ENCODE results near the gene DCPS.
"Not testable (repeated sequence)": the region's sequence is repeated elsewhere in the genome, so short reads cannot be mapped to it uniquely, and the experiment has no call there.

The DCPS gene

GRCh38 chr11:126345759-126346585, 42.1 kb downstream of the DCPS start:
- DNase-seq, result no peak

DNA sequence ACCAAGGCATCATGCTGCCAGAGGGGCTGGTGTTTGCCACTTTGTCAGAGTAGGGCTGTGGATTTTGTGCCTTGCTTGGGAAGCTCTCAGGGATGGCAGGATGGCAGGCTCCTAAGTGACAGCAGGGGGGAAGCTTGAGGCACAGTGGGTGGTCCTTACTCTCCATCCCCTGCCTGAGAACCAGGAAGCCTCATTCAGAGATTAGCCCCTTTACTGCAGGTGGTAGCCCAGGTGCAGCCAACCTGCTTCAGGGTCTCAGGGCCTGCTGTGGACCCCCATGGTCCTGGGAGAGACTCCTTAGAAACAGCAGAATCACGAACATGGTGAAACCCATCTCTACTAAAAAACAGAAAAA, 42.7 kb downstream of the DCPS start:
- no peak for DNase-seq

- DNase-seq, result not testable (repeated sequence)
Observed at GRCh38 chr11:126346946-126347345, 43.1 kb downstream of the DCPS start.

DNA sequence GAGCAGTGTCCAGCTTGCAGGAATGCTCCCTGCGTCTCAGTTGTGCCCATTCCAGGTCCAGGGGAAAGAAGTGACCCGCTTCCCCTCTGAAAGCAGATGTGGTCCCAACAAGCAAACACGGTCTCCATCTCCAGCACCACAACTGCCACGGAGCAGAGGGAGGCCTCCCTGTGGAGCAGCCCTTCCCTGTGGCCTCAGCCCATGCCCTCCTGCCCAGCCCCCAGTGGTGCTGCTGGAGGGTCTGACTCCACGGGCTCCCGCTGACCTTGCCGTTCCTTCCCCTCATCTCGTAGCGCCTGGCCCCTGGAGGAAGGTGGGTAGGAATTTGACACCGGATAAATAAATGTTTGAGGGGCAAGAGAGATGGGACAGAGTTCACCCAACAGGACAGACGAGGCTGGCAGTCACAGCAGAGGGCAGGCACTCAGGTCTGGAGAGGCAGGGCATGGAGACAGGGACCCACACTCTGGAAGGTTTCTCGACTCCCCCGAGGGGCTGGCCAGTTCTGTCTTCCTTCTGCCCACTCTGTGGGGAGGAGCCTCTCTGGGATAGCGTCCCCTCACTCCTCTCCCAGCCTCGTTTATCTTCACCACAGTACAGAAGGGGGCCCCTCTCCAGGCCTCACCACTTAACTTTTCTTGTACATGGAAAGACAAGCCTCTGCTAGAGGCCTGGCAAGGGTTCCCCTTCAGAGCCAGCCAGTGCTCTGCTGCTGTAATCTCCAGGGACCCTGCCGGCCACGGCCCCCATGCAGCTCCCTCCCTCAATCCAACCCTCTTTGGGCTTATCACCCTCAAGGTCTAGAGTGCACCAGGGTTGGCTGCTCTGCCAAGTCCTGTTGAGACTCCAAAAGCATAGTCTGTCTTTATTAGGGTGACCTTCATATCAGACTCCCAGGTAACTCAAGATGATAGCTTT, 44.1 kb downstream of the DCPS start:
- DNase-seq, result no peak

GRCh38 chr11:126348806-126349582, 45.1 kb downstream of the DCPS start:
- DNase-seq, result no peak

DNA sequence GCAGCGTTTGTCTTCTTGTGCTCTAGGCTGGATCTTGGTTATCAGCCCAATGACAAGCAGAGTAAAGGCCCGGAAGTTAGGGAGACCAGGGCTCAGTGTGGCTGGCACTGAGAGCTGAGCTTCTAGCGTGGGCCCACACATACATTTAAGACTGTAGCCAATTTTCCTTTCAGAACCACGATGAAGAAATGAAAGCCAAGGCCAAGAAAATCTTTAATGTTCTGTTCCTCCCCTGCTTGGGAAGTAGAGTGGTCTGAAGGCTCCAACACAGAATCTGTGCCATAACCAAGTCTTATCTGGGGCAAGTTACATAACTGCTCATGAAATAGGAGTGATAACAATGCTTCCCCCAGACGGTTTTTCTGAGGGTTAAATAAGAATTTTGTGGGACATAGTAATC, 47.0 kb downstream of the DCPS start:
- no peak for DNase-seq

- DNase-seq, result no peak
Observed at GRCh38 chr11:126352163-126352562, 48.3 kb downstream of the DCPS start.

DNA sequence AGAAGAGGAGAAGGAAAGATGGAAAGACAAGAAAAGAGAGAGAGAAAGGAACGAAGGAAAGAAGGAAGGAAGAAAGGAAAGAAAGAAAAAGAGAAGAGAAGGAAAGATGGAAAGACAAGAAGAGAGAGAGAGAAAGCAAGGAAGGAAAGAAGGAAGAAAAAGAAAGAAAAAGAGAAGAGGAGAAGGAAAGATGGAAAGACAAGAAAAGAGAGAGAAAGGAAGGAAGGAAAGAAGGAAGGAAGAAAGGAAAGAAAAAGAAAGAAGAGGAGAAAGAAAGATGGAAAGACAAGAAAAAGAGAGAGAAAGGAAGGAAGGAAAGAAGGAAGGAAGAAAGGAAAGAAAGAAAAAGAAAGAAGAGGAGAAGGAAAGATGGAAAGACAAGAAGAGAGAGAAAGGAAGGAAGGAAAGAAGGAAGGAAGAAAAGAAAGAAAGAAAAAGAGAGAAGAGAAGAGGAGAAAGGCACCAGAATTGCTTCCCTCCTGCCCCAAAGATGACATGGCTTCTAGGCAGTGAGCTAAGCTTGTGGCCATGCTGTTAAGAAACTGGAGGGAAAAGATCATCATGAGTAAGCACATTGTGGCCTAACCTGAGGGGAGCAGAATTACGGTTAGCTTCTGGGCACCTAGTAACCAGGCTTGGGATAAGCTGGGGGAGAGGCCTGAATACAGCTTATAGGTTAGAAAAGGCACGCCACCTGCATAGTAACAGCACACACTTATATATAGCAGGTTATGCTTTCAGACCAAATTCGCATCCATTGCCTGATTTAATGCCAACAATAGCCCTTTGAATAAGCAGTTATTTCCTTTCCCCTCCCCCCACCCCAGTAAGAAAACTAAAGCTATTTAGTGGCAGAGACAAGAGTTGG, 49.3 kb downstream of the DCPS start:
- no peak for DNase-seq

GRCh38 chr11:126354631-126355323, 50.9 kb downstream of the DCPS start:
- DNase-seq, result no peak

- no peak for DNase-seq
Observed at GRCh38 chr11:126355324-126355925, 51.6 kb downstream of the DCPS start, which contains the start of gene ST3GAL4. Gene ST3GAL4 (plus strand): TSS chr11:126355686. CDS start chr11:126406156, 50,470 bp downstream.

DNA sequence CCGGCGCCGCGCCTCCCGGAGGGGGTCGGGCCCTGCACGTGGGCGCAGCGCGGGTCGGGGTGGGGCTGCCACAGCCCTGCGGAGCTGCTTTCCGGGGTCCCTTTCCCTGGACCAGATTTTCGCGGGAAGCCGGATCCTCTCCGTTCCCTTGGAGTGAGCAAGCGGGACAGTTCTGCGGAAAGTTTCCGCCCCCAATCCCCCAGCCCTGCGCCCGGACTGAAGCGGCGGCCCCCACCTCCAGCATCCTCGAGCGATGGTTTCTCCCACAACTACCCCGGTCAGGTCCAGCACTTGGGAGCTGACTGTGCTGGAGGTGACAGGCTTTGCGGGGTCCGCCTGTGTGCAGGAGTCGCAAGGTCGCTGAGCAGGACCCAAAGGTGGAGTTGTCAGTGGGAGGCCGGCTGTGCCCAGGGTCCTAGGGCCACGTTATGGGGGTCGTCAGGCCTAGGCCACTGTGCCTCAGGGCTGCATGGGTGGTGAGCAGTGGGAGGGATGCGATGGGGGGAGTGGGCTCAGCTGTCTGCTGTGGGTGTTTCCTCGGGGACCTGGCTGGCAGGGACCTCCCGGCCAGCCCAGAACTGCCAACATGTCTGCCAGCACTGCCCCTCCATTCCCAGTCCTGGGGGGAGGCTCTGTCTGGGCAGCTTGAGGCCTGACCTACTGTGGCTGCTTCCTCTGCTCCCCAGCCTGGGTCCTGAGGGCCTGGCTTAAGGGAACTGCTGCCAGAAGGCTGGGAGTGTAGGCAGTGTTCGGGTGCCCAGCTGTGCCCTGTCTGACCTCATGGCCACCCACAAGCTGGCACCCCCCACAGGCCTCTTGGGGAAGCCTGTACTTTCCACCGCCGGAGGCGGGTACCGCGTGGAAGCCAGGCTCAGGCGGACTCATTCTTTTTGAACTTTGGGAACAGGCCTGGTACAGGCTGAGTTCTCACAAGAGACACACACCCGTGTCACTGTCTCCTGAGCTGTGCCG, 52.4 kb downstream of the DCPS start:
- no peak for DNase-seq

DNA sequence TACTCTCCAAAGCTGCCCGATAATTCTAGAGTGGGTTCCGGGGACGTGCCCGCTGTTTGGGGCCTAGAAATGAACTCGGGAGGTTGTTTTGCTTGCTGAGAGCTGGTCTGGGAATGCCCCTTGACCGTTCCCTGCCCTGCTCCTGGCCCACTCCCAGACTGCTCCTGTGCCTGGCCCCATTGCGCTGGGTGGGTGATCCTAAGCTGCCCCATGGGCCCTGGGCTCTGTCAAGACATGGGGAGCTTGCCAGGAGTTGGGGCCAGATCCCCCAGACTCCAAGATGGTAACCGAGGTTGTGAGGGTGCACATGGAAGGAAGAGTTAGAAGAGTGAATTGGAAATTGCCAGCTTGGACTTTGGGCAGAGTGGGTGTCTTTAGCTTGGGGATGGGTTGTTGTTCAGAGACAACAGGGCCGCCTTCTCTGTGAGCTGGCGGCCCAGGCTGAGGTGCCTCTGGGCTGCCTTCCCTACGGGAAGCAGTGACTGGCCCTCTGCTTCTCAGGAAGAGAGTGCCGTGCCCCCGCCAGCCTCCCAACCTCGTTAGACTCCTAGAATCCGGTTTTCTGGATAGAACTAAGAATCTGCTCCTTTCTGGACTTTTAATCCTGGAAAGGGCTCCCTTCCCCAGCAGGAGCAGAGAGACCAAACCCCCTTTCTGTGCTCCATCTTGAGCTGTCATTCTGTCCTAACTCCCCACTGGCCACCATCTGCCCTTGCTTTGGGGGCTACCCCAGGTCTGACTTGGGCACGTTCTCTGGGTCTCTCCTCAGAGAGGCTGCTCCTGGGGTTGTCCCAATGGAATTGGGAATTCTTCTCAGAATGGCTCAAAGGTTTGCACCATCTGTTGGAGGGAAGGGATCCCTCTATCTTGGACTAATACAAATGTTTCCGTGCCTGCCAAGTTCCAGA, 53.4 kb downstream of the DCPS start:
- DNase-seq, result no peak

DNA sequence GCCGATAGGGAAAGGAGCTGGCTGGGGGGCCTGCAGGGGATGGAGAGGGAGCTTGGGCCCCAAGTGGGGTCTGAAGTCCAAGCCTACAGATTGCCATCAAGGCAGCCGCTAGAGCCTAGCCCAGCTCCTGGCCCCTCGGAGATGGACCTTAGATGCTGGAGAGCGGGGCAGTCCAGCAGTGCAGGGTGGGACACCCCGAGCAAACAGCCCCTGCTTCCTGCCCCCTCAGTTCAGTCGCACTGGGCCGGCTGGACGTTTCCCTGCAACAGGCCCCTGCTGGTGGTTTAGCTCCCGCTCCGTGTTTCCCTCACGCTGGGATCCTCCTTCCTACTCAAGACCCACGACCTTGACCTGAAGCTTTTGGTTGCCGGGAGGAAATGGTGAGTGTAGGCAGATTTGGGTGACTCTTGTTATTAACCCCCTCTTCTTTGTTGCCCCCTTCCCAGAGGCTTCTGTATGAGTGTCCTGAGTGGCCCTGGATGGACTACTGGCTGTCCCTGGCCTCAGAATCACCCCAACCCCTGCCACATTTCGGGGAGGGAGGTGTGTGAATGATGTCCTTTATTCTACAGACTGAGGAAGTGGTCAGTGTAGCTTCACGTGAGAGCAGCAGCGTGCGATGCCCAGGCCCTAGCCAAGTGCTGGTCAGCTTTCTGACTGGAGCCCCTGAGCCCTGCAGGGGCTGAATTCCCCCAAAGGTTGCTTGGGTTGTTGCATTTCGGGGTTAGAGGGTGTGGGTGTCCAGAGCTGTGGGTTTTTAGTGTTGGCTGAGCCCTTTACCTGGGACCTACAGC, 54.3 kb downstream of the DCPS start:
- DNase-seq, result no peak

DNA sequence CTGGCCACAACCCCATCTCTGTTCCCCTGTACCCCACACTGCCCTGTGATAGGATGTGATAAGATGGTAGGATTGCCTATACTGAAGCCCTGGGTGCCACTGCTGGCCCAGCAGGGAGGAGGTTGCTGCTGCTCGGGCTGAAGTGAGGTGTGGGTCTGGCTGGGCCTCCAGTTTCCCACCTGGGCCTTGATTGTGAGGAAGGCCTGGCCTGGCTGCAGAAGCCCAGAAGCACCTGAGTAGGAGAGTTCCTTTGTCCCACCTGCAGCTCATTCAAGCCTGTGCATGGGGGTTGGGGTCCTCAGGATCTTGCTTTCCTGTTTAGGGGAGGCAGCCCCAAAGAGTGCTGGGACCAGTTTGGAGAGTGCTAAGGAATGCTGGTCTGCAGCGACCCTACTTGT, 54.9 kb downstream of the DCPS start:
- no peak for DNase-seq

- no peak for DNase-seq
Observed at GRCh38 chr11:126359431-126360048, 55.7 kb downstream of the DCPS start.

DNA sequence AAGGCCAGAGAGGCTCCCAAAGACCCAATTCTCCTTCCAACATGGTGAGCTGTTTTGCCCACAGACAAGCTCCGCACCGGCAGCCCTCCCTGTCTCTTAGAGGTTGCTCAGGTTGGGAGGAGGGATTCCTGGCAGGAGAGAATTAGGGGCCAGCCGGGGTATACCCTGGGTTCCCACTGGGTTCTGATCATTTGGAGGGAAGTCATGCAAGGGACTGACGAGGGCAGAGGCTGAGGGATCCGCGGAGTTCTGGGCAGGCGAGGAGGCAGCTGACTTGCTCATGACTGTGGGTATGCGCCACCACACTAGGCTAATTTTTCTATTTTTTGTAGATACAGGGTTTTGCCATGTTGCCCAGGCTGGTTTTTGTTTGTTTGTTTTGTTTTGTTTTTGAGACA, 56.2 kb downstream of the DCPS start:
- no peak for DNase-seq

DNA sequence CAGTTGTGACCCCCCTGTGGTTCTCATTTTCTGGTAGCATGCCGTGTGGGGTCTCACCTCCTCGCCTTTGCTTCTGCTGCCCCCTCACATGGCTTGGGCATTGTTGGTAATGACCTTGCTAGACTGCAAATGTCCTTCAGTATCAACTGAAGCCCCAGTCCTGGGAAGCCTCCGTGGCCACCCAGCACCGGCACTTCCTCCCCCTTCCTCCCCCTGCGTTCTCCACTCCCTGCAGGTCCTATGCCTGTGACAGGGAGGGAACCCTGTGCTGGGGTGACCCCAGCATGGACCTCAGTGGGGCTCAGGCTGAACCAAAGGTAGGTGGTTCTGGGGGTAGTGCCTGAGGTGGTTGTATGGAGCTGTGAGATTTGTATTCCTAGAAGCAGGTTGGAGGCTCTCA, 57.5 kb downstream of the DCPS start:
- DNase-seq, result no peak
